Panc1 (cell line): ENCODE results near the gene ATRN.

Experiments
- POLR2AphosphoS5 ChIP-seq: IDR thresholded peaks from 2 replicates; pipeline ENCODE4 v1.6.1; 2012; ENCODE audit warnings: mild to moderate bottlenecking, low read depth, low read length, moderate library complexity
- SIN3A ChIP-seq: IDR thresholded peaks from 2 replicates; pipeline ENCODE4 v1.6.1; 2012; ENCODE audit warnings: low read depth, mild to moderate bottlenecking, low read length, moderate library complexity, borderline replicate concordance; ENCODE audit not compliant: insufficient read depth
- TCF7L2 ChIP-seq: IDR thresholded peaks from 2 replicates; pipeline ENCODE4 v1.6.1; 2011; ENCODE audit warnings: mild to moderate bottlenecking, low read depth, low read length, inconsistent platforms

- TF ChIP-seq SIN3A (no peak), TCF7L2 (no peak), POLR2AphosphoS5 (no peak)
These were observed 159.6 kb downstream of the ATRN start for GRCh38 chr20:3630429-3630828.
